Right lobe of liver (tissue), 6 donors: Measurements from ENCODE around the gene SEC14L2. TPM values are rescaled to one million over a fixed set of nuclear protein-coding genes. Genes with fewer than 3 reads are reported as not detected.
A peak's percentile ranks its signal among the peaks of the same experiment; 100 is the strongest.
"Not testable (repeated sequence)": the region's sequence is repeated elsewhere in the genome, so short reads cannot be mapped to it uniquely, and the experiment has no call there.

Experiments used
- ATAC-seq, 4 donors: fragments of 200-7000 bp; cut with Tn5 transposase; one replicate each; pipeline ENCODE4 v1.9.1; 2020; ENCODE audit warnings: mild to moderate bottlenecking in 4 of 4, moderate library complexity in 4 of 4
- DNase-seq, 3 donors: peaks; one replicate each; pipeline ENCODE4 v3.0.0-alpha.2; 2020
- H3K27ac ChIP-seq, 3 donors: fragments of 200-600 bp; one replicate each; pipeline ENCODE4 v1.8.0; 2022
- H3K27me3 ChIP-seq, 2 donors: fragments of 200-600 bp; one replicate each; pipeline ENCODE4 v1.8.0; 2022
- H3K36me3 ChIP-seq, 4 donors: fragments of 200-600 bp; sonication (generic) in 1 of 4; one replicate each; pipeline versions ENCODE4 v1.5.1 to v1.8.0; 2017 to 2022; ENCODE audit warnings: control low read depth in 1 of 4
- H3K4me1 ChIP-seq, 4 donors: fragments of 200-600 bp; sonication (generic) in 1 of 4; one replicate each; pipeline versions ENCODE4 v1.5.1 to v1.8.0; 2017 to 2022; ENCODE audit warnings: control low read depth in 1 of 4
- H3K4me3 ChIP-seq, 3 donors: fragments of 200-600 bp; one replicate each; pipeline ENCODE4 v1.8.0; 2022
- H3K9me3 ChIP-seq, 4 donors: fragments of 200-600 bp; sonication (generic) in 1 of 4; one replicate each; pipeline versions ENCODE4 v1.5.1 to v1.8.0; 2017 to 2022; ENCODE audit warnings: control low read depth in 1 of 4
- POLR2A ChIP-seq: fragments of 450-650 bp; IDR thresholded peaks from one replicate; pipeline ENCODE4 v1.6.1; 2017; ENCODE audit warnings: antibody characterized with exemption, mild to moderate bottlenecking
- WGBS: methylation state at CpG from one replicate; pipeline ENCODE4 v1.1.6; 2018; ENCODE audit warnings: low coverage, low lambda C conversion rate; ENCODE audit not compliant: insufficient coverage; ENCODE audit errors: missing lambda C conversion rate; 5-methylcytosine and 5-hydroxymethylcytosine counted together
- intact Hi-C, 2 donors: fragments of 100-400 bp; cut with DNase I; formaldehyde crosslinking; loops; one replicate each; pipeline versions ENCODE4 v1.11.2 to v1.14.1; 2022
- total RNA-seq, 6 experiments: library from RNA; depleted of rRNA in 2 of 6; stranded (reverse); fragments of >200 nt in 2 of 6; fragmentation: NEBNext Ultra II Directional in 3 of 6; extraction: Animal tissue kit (Norgen Biotek cat#: 25700) in 3 of 6; gene quantifications; one replicate each; pipeline versions ENCODE4 v1.1.0 to v1.2.4, GENCODE V29; 2016 to 2023
- TF ChIP-seq, protein P1 (sequence below), 4 donors: fragments of 200-600 bp in 3 of 4; fragments of 450-650 bp in 1 of 4; IDR thresholded peaks; one replicate each; pipeline versions ENCODE4 v1.5.1 to v1.8.0; 2016 to 2022; ENCODE audit warnings: antibody characterized with exemption in 4 of 4, mild to moderate bottlenecking in 2 of 4
- donor health status: DM: no; HTN: yes; CAD: no.
- donor health status: DM: no; HTN: no; CAD: no.
- donor health status: DM: no; HTN: no; CAD: no.
- donor health status: DM: no; HTN: yes; CAD: no.
- donor health status: DM: no; HTN: yes; CAD: no.

The SEC14L2 gene
- total RNA-seq, 6 experiments from 2014 or later = 42.7 to 240 (median 101) TPM

- Histone ChIP-seq H3K9me3 (no peaks in the 10 kb centered on the region), H3K27ac (peak overlapping the region in 2 of 3 donors; percentile 87 to 90), H3K27me3 (no peaks in the 10 kb centered on the region), H3K4me1 (peaks cover 0 to 54% (median 26%) of the 10 kb centered on the region in 4 donors), H3K36me3 (peaks cover 0 to 37% (median 3%) of the 10 kb centered on the region in 4 donors), H3K4me3 (peak overlapping the region; percentile 64 to 99 (median 91))
- DNase-seq (peak in 2 of 3 donors; percentile 75 to 84), ATAC-seq (peak; percentile 7 to 39 (median 26))
- intact Hi-C loops = loop anchor here in 1 of 2 donors (10.0 kb wide), 1 partner anchor 76 kb away; the partner anchor contains the start of gene SEC14L3
- whole genome bisulfite sequencing = 27% methylated on average over 20 of the region's 25 CpGs
- TF ChIP-seq, protein P1, sequence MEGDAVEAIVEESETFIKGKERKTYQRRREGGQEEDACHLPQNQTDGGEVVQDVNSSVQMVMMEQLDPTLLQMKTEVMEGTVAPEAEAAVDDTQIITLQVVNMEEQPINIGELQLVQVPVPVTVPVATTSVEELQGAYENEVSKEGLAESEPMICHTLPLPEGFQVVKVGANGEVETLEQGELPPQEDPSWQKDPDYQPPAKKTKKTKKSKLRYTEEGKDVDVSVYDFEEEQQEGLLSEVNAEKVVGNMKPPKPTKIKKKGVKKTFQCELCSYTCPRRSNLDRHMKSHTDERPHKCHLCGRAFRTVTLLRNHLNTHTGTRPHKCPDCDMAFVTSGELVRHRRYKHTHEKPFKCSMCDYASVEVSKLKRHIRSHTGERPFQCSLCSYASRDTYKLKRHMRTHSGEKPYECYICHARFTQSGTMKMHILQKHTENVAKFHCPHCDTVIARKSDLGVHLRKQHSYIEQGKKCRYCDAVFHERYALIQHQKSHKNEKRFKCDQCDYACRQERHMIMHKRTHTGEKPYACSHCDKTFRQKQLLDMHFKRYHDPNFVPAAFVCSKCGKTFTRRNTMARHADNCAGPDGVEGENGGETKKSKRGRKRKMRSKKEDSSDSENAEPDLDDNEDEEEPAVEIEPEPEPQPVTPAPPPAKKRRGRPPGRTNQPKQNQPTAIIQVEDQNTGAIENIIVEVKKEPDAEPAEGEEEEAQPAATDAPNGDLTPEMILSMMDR (IDR thresholded peaks at IDR 0.05) = no peak
- TF ChIP-seq POLR2A = no peak
Measured at GRCh38 chr22:30398685-30399680, 2.2 kb downstream of the SEC14L2 start.

DNA sequence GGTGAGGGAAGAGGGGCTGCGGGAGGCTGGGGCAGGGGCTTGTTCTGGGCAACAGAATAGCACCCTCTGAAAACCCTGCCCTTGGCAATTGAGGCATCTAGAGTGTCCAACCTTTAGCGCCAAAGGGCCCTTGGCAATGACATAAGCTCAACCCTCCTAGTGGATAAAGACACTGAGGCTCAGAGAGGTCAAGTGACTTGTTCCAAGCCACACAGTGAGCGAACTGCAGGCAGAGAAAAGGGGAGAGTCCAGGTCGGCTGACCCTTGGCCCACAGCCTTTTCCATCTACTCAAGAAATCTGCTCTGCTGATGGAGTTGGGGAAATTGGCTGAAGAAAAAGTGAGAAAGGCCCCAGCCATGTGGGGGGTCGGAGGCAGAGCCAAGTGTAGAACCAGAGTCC is 2.9 kb downstream of the SEC14L2 start:
- ATAC-seq = no peak
- TF ChIP-seq, protein P1 (IDR thresholded peaks at IDR 0.05) = no peak
- no peak for TF ChIP-seq POLR2A
- H3K9me3 ChIP-seq = no peaks in the 10 kb centered on the region
- H3K4me3 ChIP-seq = peak overlapping the region in 2 of 3 donors; percentile 91 to 99
- 21% methylated on average over 2 of the region's 5 CpGs for WGBS
- peaks cover 0 to 37% (median 3%) of the 10 kb centered on the region in 4 donors for H3K36me3 ChIP-seq
- DNase-seq = no peak
- H3K27ac ChIP-seq = peak overlapping the region in 2 of 3 donors; percentile 87 to 90
- intact Hi-C loops = loop anchor here in 1 of 2 donors (10.0 kb wide), 1 partner anchor 75 kb away; the partner anchor contains the start of gene SEC14L3
- no peaks in the 10 kb centered on the region for H3K27me3 ChIP-seq
- peaks cover 0 to 59% (median 28%) of the 10 kb centered on the region in 4 donors for H3K4me1 ChIP-seq

- H3K36me3 ChIP-seq = peaks cover 0 to 37% (median 3%) of the 10 kb centered on the region in 4 donors
- TF ChIP-seq, protein P1 (IDR thresholded peaks at IDR 0.05) = no peak
- TF ChIP-seq POLR2A = no peak
- no peaks in the 10 kb centered on the region for H3K27me3 ChIP-seq
- no peak for ATAC-seq
- DNase-seq = no peak
- no peaks in the 10 kb centered on the region for H3K9me3 ChIP-seq
- H3K27ac ChIP-seq = peak overlapping the region in 2 of 3 donors; percentile 87 to 90
- intact Hi-C loops = no loop called here
- H3K4me1 ChIP-seq = peaks cover 0 to 64% (median 30%) of the 10 kb centered on the region in 4 donors
- 40% methylated on average over 1 of the region's 1 CpG for WGBS
- H3K4me3 ChIP-seq = peak overlapping the region in 1 of 3 donors; percentile 99
Measured at GRCh38 chr22:30400159-30400558, 3.3 kb downstream of the SEC14L2 start.

DNA sequence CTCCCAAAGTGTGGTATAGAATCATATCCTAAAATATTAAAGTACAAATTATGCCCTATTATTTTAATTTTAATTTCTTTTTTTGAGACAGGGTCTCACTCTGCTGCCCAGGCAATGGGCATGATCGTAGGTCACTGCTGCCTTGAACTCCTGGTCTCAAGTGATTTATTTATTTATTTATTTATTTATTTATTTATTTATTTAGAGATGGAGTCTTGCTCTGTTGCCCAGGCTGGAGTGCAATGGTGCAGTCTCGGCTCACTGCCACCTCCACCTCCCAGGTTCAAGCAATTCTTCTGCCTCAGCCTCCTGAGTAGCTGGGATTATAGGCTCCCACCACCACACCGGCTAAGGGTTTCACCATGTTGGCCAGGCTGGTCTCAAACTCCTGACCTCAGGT is 4.2 kb downstream of the SEC14L2 start:
- 63% methylated on average over 2 of the region's 3 CpGs for WGBS

More for the DNA sequence above, 4.2 kb downstream of the SEC14L2 start:
- peaks cover 0 to 67% (median 35%) of the 10 kb centered on the region in 4 donors for H3K4me1 ChIP-seq
- H3K27ac ChIP-seq = peak overlapping the region in 1 of 3 donors; percentile 90
- H3K27me3 ChIP-seq, H3K4me3 ChIP-seq, H3K9me3 ChIP-seq, intact Hi-C loops, DNase-seq, ATAC-seq: not testable (repeated sequence)
- H3K36me3 ChIP-seq = peaks cover 0 to 42% (median 4%) of the 10 kb centered on the region in 4 donors
